ENCODE measurements around the gene ARFGAP1. TPM values are rescaled to one million over a fixed set of nuclear protein-coding genes. Genes with fewer than 3 reads are reported as not detected.

Gene ARFGAP1
- total RNA-seq, 1 donor from 2014 or later: 66.2 TPM

- intact Hi-C loops (cut with DNase I): no loop called here
- DNase-seq: no peak
- Histone ChIP-seq H3K4me3 (peak overlapping the region; percentile 83), H3K27ac (peak overlapping the region; percentile 82), H3K4me1 (peaks cover 27% of the 10 kb centered on the region), H3K36me3 (peaks cover 33% of the 10 kb centered on the region), H3K9me3 (no peaks in the 10 kb centered on the region), H3K27me3 (ENCODE audit: low read depth) (no peaks in the 10 kb centered on the region)
- no peak for ATAC-seq
- TF ChIP-seq CTCF (IDR thresholded peaks at IDR 0.05): no peak
These were observed 1.2 kb downstream of the ARFGAP1 start for GRCh38 chr20:63273635-63274380.

- Histone ChIP-seq H3K9me3 (no peaks in the 10 kb centered on the region), H3K4me1 (peaks cover 27% of the 10 kb centered on the region), H3K27ac (no peak overlapping the region), H3K27me3 (ENCODE audit: low read depth) (no peaks in the 10 kb centered on the region), H3K4me3 (no peak overlapping the region), H3K36me3 (peaks cover 41% of the 10 kb centered on the region)
- ATAC-seq: no peak
- intact Hi-C loops (cut with DNase I): no loop called here
- DNase-seq: no peak
- TF ChIP-seq CTCF (IDR thresholded peaks at IDR 0.05): no peak
These were observed 2.0 kb downstream of the ARFGAP1 start for GRCh38 chr20:63274381-63275228.

GRCh38 chr20:63275825-63276224 lies 3.2 kb downstream of the ARFGAP1 start:
- ATAC-seq: no peak
- no peak overlapping the region for H3K4me3 ChIP-seq
- H3K4me1 ChIP-seq: peaks cover 27% of the 10 kb centered on the region
- no peak for DNase-seq
- no peak for TF ChIP-seq CTCF (IDR thresholded peaks at IDR 0.05)
- intact Hi-C loops (cut with DNase I): no loop called here
- H3K27me3 ChIP-seq (ENCODE audit: low read depth): no peaks in the 10 kb centered on the region
- H3K27ac ChIP-seq: no peak overlapping the region
- H3K36me3 ChIP-seq: peaks cover 53% of the 10 kb centered on the region
- H3K9me3 ChIP-seq: no peaks in the 10 kb centered on the region

- peaks cover 64% of the 10 kb centered on the region for H3K36me3 ChIP-seq
- TF ChIP-seq CTCF (IDR thresholded peaks at IDR 0.05): no peak
- ATAC-seq (no peak), DNase-seq (no peak)
- no peaks in the 10 kb centered on the region for H3K27me3 ChIP-seq (ENCODE audit: low read depth)
- H3K4me3 ChIP-seq: no peak overlapping the region
- H3K4me1 ChIP-seq: peaks cover 24% of the 10 kb centered on the region
- no peaks in the 10 kb centered on the region for H3K9me3 ChIP-seq
- intact Hi-C loops (cut with DNase I): no loop called here
- no peak overlapping the region for H3K27ac ChIP-seq
These were observed 4.3 kb downstream of the ARFGAP1 start for GRCh38 chr20:63276956-63277355.

GRCh38 chr20:63277466-63278272 lies 5.1 kb downstream of the ARFGAP1 start:
- ATAC-seq (no peak), DNase-seq (no peak)
- Histone ChIP-seq H3K36me3 (peaks cover 72% of the 10 kb centered on the region), H3K27ac (no peak overlapping the region), H3K4me3 (no peak overlapping the region), H3K4me1 (peaks cover 23% of the 10 kb centered on the region), H3K27me3 (ENCODE audit: low read depth) (no peaks in the 10 kb centered on the region), H3K9me3 (no peaks in the 10 kb centered on the region)
- no peak for TF ChIP-seq CTCF (IDR thresholded peaks at IDR 0.05)
- intact Hi-C loops (cut with DNase I): no loop called here

All from lower lobe of right lung (tissue), 2 donors.